ENCODE results near the gene UBE2D2.

UBE2D2 gene

DNA sequence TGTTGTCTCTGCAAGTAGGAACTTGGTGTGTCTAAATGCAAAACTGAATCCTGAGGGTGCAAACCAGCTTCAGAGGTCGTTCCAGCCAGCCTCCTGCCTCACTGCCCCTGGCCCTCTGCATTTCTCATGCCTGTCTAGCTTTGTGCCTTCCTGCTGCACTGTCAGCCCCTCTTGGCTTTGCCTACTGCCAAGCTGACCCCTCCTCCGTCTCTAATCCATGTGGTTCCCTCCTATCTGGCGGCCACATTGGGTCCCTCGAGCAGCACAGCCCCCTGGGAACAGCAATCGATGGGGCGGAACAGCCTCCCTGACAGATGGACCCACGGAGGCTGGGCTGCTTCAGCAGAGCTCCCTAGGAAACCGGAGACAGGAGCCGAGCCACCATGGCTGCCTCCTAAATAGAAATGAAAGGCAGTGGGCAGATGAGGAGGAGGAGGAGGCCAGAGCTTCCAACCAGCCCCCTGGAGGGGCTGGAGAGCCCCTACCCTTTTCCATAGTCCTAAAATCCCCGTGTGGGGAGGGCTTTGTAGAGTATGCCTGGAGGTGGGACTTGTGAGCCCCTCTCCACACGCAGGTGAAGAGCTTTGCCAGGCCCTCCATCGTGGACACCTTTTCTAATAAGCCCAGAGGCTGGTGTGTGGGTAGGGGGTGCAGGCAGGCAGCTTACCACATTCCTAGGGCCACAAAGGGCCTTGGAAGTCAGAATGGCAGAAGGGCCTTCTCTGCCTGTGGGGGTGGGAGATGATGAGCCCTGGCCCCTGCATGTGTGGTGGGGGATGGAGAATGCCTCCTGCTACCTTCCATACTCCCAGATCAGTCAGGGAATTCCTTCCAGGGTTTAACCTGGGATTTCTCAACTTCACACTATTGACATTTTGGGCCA is 77.8 kb downstream of the UBE2D2 start:
- H3K36me3 Mint-ChIP-seq, result peaks cover 6% of the 10 kb centered on the region
- H3K9me3 Mint-ChIP-seq, result no peaks in the 10 kb centered on the region
- H3K27ac Mint-ChIP-seq, result no peak overlapping the region
- H3K27me3 Mint-ChIP-seq, result peaks cover 13% of the 10 kb centered on the region
- no peak for DNase-seq
- CTCF ChIA-PET, result interaction anchor here (1.0 to 1.6 kb wide), 4 partner anchors 9 to 126 kb away, joined by 3 to 5 read pairs (median 3); partner anchors contain the start of gene CXXC5
- H3K4me3 Mint-ChIP-seq, result no peak overlapping the region
- H3K4me1 Mint-ChIP-seq, result peaks cover 41% of the 10 kb centered on the region

DNA sequence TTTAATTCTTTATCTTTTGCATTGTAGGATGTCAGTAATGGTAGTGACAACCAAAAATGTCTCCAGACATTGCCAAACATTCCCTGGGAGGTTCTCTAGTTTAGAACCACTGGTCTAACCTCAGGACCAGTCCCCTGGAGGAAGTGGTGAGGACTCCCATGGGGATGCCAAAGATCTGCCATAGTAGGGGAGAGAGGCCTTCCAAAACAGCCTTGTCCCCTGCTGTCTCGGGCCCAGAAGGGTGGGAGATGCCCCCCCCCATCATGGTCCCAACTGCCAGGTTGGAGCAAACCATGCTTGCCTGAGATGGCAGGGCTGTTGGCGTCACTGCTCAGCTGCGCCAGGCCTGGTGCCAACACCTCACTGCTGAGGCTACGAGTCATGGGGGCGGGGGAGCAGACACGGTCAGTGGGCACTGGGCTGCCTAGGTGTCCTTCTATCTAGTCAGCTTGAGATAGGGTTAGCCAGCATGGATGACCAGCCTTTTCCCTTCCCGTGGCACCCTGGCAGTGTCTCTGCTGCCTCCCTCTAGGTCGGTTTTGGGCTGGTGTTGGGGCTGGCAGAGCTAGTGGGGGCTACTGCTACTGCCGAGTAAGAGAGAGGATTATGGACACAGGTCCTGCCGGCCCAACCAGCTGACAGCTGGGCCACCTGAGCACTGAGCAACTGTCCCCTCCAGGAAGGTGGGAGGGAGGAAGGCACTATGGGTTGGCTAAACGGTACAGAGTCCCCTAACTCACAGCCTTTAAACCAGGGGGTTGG is 78.7 kb downstream of the UBE2D2 start:
- Mint-ChIP-seq H3K27ac (no peak overlapping the region), H3K4me3 (no peak overlapping the region), H3K27me3 (peaks cover 19% of the 10 kb centered on the region), H3K9me3 (no peaks in the 10 kb centered on the region), H3K36me3 (peaks cover 6% of the 10 kb centered on the region), H3K4me1 (peaks cover 36% of the 10 kb centered on the region)
- DNase-seq, result no peak
- CTCF ChIA-PET, result interaction anchor here (1.3 kb wide), 1 partner anchor 126 kb away, joined by 3 read pairs; no protein-coding TSS in a partner anchor

DNA sequence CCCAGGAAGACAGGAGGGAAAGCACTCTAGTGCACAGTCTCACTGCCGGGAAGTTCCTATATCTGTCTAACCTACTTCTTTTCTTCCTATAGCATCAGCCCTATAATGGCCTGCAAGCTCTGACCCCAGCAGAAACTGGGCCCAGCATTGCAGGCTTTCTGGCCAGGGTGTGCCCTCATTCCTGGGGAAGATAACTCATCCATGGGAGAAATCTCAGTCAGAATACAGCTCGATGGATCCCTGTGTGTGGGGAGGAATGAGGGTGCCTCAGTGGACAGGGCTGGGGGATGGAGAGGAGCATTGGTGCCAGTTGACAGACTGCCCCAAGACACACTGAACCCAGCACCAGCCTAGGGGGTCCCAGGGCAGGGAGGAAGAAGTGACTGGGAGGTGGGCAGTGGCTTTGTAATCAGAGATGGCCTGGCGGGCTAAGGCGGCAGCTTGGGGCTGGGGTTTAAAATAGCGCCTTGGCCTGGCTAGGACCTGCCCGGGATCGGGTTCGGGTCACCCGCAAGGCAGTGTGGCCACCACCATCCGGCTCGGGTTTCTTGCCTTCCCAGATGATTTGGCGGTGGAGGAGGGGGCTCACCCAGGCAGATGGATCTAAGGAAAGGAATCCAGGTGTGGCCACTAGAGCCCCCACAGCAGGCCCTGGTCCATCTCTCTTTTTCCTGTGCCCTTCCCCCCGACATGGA is 79.4 kb downstream of the UBE2D2 start:
- H3K9me3 Mint-ChIP-seq, result no peaks in the 10 kb centered on the region
- no peak overlapping the region for H3K4me3 Mint-ChIP-seq
- DNase-seq, result no peak
- H3K27me3 Mint-ChIP-seq, result peaks cover 27% of the 10 kb centered on the region
- H3K27ac Mint-ChIP-seq, result no peak overlapping the region
- peaks cover 30% of the 10 kb centered on the region for H3K4me1 Mint-ChIP-seq
- CTCF ChIA-PET, result interaction anchor here (1.3 kb wide), 1 partner anchor 126 kb away, joined by 3 read pairs; no protein-coding TSS in a partner anchor
- peaks cover 4% of the 10 kb centered on the region for H3K36me3 Mint-ChIP-seq

DNA sequence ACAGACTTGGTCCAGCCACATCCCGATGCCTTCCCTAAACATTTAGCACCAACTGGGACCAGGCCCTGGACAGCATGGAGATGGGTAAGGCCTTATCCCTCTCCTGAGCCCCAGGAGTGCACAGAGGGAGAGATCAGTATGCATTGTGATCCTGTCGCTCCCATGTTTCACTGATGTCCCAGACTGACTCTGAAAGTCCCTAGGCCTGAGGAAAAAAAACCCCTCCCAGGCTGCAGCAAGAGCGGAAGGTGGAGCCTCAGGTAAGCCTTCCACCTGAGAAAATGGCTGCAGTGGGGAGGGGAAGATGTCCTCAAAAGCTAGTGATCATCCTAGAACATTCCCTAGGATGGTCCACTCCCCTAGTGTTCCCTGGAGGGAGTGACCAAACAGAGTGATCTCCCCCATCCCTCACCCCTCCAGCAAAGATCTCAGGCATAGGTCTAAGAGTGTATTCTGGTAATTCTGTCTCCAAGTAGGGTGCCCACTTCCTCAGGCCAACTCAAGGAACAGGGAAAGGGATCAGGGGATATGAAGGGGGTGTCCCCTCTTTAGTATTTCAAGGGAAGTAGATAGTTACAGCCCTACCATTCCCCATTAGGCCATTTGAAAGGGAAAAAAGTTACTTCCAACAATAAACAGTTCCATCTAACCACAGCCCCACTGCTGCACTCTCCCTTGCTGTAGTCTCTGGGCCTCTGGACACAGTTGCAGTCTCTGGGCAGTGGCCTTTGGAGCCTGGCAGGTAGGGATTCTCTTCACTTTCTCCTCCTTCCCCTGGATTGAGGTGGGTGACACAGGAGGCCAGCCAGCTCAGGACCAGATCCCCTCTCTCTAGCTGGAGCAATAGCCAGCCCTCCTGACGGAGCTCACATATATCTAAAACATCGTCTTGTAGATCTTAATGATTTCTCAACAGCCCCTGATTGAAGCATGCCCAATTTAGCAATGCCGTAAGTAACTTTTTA is 80.3 kb downstream of the UBE2D2 start:
- peaks cover 4% of the 10 kb centered on the region for H3K36me3 Mint-ChIP-seq
- CTCF ChIA-PET, result no interaction called here
- H3K27ac Mint-ChIP-seq, result no peak overlapping the region
- no peaks in the 10 kb centered on the region for H3K9me3 Mint-ChIP-seq
- H3K4me1 Mint-ChIP-seq, result peaks cover 22% of the 10 kb centered on the region
- no peak for DNase-seq
- peaks cover 35% of the 10 kb centered on the region for H3K27me3 Mint-ChIP-seq
- H3K4me3 Mint-ChIP-seq, result no peak overlapping the region

DNA sequence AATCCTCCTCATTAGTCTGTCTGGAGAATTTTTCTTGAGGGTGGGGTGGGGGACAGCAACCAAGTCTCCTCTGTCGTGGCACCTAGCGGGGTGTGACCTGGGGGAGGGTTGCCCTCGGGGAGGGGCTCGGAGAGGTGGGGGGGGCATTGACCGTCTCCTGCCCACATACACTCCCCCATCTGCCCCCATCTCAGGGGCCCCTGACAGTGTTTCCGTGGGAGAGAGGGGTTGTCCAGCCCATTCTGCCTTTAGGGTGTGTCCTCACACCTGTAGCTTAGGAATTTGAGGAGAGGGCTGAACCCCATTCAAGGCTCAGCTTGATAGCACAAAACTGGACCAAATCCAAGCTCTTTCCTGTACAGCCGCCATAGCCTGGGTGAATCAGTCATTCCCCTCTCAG is 81.1 kb downstream of the UBE2D2 start:
- CTCF ChIA-PET, result no interaction called here
- DNase-seq, result no peak
- Mint-ChIP-seq H3K36me3 (no peaks in the 10 kb centered on the region), H3K27me3 (peaks cover 43% of the 10 kb centered on the region), H3K9me3 (no peaks in the 10 kb centered on the region), H3K4me1 (peaks cover 19% of the 10 kb centered on the region), H3K4me3 (no peak overlapping the region), H3K27ac (no peak overlapping the region)

DNA sequence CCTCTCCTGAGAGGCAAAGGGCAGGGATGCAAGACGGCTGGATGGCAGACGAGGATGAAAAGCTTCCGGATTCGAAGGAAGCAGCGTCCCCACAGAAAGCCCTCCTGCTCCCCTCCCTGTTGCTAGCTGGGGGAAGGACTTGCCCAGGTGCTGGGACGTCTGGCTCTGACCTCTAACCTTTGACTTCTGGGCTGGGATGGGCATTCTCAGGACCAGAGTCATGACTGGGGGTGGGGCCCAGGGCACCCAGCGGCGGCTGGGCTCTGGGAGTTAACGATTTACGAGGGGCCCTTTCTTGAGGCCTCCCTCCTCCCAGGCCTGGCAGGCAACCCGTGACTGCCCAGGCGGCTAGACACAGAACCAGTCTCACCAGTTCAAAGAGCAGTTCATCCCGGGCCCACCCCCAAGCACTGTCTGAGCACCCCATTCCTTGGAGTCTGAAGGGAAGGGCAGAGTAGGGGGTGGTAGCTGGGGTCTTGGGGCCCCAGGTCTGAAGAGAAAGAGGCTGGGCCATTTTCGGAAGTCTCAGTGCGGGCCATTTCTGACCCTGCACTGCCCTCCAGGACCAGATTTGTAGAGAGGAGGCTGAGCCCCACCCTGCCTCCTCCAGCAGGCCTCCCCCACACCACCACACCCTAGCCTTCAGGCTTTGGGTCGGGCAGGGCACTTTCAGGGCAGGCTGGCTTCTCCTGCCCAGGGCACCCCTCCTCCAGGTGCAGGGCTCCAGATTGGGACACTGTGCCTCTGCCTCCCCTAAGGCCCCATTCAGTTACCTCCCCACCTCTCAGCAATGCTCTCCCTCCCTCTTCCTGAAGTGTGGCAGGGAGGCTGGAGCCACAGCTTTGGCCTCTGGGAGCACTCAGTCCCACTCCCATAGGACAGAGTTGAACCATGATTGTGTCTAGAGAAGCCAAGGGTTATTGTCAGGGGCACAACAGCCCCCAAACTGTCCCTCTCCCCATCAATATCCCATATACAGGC is 82.0 kb downstream of the UBE2D2 start:
- DNase-seq, result no peak
- no peaks in the 10 kb centered on the region for H3K36me3 Mint-ChIP-seq
- H3K4me1 Mint-ChIP-seq, result peaks cover 17% of the 10 kb centered on the region
- no peaks in the 10 kb centered on the region for H3K9me3 Mint-ChIP-seq
- H3K4me3 Mint-ChIP-seq, result no peak overlapping the region
- CTCF ChIA-PET, result interaction anchor here (2.9 kb wide), 1 partner anchor 47 kb away, joined by 12 read pairs; no protein-coding TSS in a partner anchor
- no peak overlapping the region for H3K27ac Mint-ChIP-seq
- H3K27me3 Mint-ChIP-seq, result peaks cover 53% of the 10 kb centered on the region

DNA sequence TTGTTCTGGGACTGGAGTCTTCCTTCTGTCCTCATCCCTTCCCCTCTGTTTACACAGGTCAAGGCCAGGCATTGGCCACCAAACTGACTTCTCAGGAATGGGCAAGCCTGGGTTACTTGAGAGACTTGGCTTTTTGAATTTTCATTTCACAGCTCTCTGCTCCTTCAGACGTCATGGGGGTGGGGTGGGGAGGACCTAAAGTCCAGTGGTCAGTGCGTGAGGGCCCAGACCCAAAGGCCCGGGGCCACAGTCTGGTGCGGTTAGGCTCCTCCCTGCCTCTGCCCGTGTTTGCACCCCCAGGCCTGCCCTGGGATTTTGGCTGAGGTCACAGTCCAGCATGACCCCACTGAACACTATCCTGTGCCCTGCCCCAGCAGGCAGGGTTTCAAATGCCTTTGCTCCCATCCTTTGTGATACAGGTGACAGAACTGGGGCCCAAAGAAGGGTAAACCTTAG is 82.9 kb downstream of the UBE2D2 start:
- peaks cover 60% of the 10 kb centered on the region for H3K27me3 Mint-ChIP-seq
- H3K27ac Mint-ChIP-seq, result peak overlapping the region; percentile 17
- H3K4me3 Mint-ChIP-seq, result no peak overlapping the region
- H3K9me3 Mint-ChIP-seq, result no peaks in the 10 kb centered on the region
- CTCF ChIA-PET, result interaction anchor here (1.5 to 2.9 kb wide), 2 partner anchors 46 to 225 kb away, joined by 5 to 12 read pairs; no protein-coding TSS in a partner anchor
- peaks cover 11% of the 10 kb centered on the region for H3K4me1 Mint-ChIP-seq
- no peak for DNase-seq
- no peaks in the 10 kb centered on the region for H3K36me3 Mint-ChIP-seq

DNA sequence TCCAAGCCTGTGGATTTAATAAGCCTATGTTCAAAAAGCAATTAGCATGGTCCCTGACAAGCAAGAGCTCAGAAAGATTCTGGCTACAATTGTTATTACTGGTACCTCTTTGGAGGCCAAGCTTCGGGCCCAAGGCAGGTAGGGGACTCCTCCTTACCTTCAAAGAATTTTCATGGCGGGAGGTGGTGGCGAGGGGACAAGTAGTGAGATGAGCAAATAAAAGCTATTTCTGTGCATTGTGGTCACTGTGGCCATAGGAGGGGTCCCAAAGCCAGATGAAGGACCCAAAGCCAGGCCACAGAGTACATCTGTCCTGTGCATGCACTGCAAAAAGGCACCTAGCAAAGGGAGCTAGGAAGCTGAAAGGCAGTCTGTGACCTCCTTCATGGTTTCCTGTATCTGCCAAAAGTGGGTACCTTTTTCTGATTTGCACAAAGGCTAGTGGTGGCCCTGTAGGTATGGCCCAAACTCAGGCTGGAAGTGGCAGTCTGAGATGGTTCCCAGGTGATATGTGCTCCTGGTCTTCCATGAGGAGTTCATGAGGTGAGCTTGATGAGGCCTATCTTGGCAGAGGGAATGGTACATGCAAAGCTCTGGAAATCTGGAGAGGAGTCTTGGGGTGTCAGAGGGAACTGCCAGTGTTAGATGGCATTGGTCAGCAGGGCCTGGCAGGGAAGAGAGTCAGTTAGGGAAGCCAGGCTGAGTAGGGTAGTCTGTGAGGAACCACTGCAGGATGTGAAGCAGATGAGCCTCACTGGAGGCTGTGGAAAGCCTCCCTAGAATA is 83.7 kb downstream of the UBE2D2 start:
- no peak overlapping the region for H3K4me3 Mint-ChIP-seq
- CTCF ChIA-PET, result interaction anchor here (1.0 to 2.9 kb wide), 4 partner anchors 8 to 225 kb away, joined by 4 to 12 read pairs (median 6); no protein-coding TSS in a partner anchor

DNA sequence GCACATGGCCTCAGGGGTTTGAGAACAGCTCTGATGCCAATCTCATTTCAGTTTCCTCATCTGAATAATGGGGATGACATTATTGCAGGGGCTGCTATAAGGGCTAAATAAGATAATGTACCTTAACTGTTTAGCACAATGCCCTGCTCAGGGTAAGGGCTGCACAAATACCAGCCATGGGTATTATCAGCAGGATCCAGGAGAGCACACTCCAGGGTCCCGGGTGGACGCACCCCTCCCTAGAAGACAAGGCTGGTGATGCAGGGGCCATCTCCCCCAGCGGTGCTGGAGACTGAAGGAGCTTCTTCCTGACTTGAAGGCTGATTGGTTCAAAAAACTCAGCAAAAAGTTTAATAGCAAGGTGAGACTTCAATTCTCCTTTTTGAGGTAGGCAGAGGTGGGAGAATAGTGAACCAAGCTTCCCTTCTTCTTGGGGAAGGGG is 84.3 kb downstream of the UBE2D2 start:
- no peak for DNase-seq
- no peak overlapping the region for H3K27ac Mint-ChIP-seq
- H3K4me1 Mint-ChIP-seq, result peaks cover 19% of the 10 kb centered on the region
- H3K27me3 Mint-ChIP-seq, result peaks cover 74% of the 10 kb centered on the region
- H3K36me3 Mint-ChIP-seq, result no peaks in the 10 kb centered on the region
- CTCF ChIA-PET, result interaction anchor here (1.0 to 2.9 kb wide), 4 partner anchors 9 to 226 kb away, joined by 4 to 12 read pairs (median 6); no protein-coding TSS in a partner anchor
- H3K4me3 Mint-ChIP-seq, result no peak overlapping the region
- H3K9me3 Mint-ChIP-seq, result no peaks in the 10 kb centered on the region

More for the DNA sequence above, 83.7 kb downstream of the UBE2D2 start:
- Mint-ChIP-seq H3K4me1 (peaks cover 15% of the 10 kb centered on the region), H3K27ac (no peak overlapping the region), H3K36me3 (no peaks in the 10 kb centered on the region), H3K9me3 (no peaks in the 10 kb centered on the region), H3K27me3 (peaks cover 68% of the 10 kb centered on the region)
- peak; percentile 21 for DNase-seq

DNA sequence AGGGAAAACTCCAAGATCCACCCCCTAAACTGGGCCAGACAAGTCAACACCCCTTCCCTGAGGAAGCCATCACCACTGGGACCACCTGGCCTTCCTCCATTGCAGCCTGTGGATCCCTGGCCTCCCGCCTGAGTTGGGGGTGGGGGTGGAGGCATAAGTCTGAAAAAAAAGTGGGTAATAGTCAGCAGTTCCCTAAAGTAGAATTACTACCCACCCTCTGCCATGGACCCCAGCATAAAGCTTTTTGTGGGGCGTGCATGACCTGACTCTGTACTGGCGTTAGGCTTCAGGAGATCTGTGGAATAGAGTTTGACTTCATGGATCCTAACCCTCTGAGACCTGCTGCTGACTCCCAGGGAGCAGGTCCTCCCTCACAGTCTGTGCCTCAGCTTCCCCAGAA is 85.0 kb downstream of the UBE2D2 start:
- Mint-ChIP-seq H3K27ac (no peak overlapping the region), H3K4me1 (peaks cover 23% of the 10 kb centered on the region), H3K27me3 (peaks cover 81% of the 10 kb centered on the region), H3K4me3 (no peak overlapping the region), H3K36me3 (no peaks in the 10 kb centered on the region), H3K9me3 (no peaks in the 10 kb centered on the region)
- CTCF ChIA-PET, result interaction anchor here (1.3 to 2.9 kb wide), 2 partner anchors 10 to 44 kb away, joined by 4 to 12 read pairs; no protein-coding TSS in a partner anchor
- DNase-seq, result no peak

DNA sequence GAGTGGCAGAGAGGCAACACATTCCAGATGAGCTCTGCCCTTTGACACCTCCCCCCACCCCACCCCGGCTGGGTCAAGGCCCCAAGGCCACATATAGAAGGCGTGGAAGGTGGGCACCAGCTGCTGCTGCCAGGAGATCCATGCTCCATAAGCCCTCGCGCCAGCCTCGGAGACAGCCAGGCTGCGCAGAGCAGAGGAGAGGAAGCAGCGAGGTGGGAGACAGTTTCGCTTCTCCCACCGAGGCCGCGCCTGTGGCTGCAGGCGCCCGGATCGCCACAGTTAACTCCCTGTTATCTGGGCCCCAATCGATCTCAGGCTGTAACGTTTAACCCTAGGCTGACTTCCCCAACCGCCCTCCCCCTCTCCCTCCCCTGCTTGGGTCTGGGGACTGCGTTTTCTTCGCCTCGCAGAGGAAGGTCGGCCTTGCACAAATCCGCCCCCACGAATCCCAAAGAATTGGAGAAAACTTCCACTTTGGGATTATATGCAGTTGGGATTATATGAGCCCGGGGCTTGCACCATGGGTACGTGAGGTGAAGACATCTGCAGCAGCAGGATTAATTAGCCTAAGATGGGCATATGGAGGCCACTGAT is 85.9 kb downstream of the UBE2D2 start:
- Mint-ChIP-seq H3K4me3 (peak overlapping the region; percentile 8), H3K4me1 (peaks cover 30% of the 10 kb centered on the region), H3K27ac (no peak overlapping the region), H3K27me3 (peaks cover 90% of the 10 kb centered on the region), H3K9me3 (no peaks in the 10 kb centered on the region), H3K36me3 (no peaks in the 10 kb centered on the region)
- no peak for DNase-seq
- CTCF ChIA-PET, result interaction anchor here (1.0 kb wide), 1 partner anchor 11 kb away, joined by 3 read pairs; no protein-coding TSS in a partner anchor
